ENCODE results near the gene EHD2.

The EHD2 gene

GRCh38 chr19:47754206-47755064, 41.2 kb downstream of the EHD2 start:
- Histone ChIP-seq H3K9me3 (ENCODE audit: control insufficient read depth, low read length) (no peaks in the 10 kb centered on the region), H3K9ac (ENCODE audit: low read length) (no peak overlapping the region), H3K4me3 (ENCODE audit: low read length) (no peak overlapping the region), H3K27me3 (replicated peaks; ENCODE audit: control insufficient read depth, insufficient read depth, low read length) (no peaks in the 10 kb centered on the region), H3K4me1 (ENCODE audit: control insufficient read depth, insufficient read depth, low read length) (no peaks in the 10 kb centered on the region), H3K36me3 (ENCODE audit: control insufficient read depth, insufficient read depth, low read length, severe bottlenecking) (peaks cover 91% of the 10 kb centered on the region)
- DNase-seq (ENCODE audit: low read depth), result no peak

DNA sequence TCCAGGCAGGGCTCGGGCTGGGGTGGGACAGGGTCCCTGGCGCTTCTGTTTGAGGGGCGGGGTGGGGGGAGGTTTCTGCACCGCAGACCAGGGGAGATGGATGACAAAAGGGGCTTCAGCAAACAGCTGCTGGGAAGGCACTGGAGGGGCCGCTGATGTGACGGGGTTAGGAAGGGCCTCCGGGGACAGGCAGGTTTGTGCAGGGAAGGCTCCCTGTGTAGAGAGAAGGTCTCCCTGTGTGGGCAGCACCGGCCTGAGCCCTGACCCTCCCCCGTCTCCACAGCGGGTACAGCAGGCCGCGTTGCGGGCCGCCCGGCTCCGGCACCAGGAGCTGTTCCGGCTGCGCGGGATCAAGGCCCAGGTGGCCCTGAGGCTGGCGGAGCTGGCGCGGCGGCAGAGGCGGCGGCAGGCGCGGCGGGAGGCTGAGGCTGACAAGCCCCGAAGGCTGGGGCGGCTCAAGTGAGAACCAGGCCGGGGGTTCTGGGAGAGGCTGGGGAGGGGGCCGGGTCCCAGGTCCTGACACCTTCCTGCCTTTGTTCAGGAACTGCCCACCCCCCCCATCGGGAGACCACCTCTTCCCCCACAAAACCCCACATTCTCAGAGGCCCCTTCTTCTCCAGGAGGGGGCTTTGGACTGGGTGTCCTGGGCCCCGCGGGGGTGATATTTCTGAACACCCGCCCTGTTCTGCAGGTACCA, 42.0 kb downstream of the EHD2 start:
- Histone ChIP-seq H3K9ac (ENCODE audit: low read length) (no peak overlapping the region), H3K9me3 (ENCODE audit: control insufficient read depth, low read length) (no peaks in the 10 kb centered on the region), H3K36me3 (ENCODE audit: control insufficient read depth, insufficient read depth, low read length, severe bottlenecking) (peaks cover 83% of the 10 kb centered on the region), H3K4me1 (ENCODE audit: control insufficient read depth, insufficient read depth, low read length) (no peaks in the 10 kb centered on the region), H3K27me3 (replicated peaks; ENCODE audit: control insufficient read depth, insufficient read depth, low read length) (no peaks in the 10 kb centered on the region), H3K4me3 (ENCODE audit: low read length) (no peak overlapping the region)
- no peak for DNase-seq (ENCODE audit: low read depth)

DNA sequence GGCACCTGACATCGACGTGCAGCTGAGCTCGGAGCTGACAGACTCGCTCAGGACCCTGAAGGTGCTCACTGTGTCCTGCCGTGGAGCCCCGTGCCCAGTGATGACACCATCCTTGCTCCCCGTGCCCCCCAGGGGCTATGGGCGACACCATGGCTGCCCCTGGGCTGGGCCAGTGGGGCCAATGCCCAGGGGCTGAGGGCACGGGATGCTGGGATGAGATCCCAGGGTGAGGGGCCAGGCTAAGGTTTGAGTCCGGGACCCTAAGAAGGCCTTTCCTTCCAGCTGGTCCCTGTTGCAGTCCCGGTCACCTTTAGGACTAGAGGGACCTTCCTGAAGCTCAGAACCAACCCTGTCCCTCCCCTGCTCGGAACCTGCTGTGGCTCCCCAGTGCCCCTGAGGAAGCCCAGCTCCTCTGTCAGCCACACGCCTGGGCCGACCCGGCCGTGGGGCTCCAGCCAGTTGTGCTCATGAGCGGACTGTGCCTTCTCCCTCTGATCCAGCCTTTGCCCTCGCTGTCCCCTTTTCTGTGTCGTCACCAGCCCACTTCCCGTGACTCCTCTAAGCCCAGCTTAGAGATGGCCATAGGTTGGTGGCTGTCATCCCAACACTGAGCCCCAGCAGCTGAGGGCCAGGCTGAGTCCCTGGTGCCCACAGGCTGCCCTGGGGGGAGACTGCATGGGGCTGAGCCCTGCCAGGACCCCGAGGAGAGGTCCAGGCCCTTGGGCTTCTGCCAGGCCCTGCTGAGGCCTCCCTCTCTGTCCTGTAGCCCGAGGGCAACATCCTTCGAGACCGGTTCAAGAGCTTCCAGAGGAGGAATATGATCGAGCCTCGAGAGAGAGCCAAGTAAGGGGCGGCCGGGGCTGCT, 42.8 kb downstream of the EHD2 start:
- no peaks in the 10 kb centered on the region for H3K27me3 ChIP-seq (replicated peaks; ENCODE audit: control insufficient read depth, insufficient read depth, low read length)
- H3K9ac ChIP-seq (ENCODE audit: low read length), result no peak overlapping the region
- H3K9me3 ChIP-seq (ENCODE audit: control insufficient read depth, low read length), result no peaks in the 10 kb centered on the region
- H3K36me3 ChIP-seq (ENCODE audit: control insufficient read depth, insufficient read depth, low read length, severe bottlenecking), result peaks cover 75% of the 10 kb centered on the region
- H3K4me3 ChIP-seq (ENCODE audit: low read length), result no peak overlapping the region
- DNase-seq (ENCODE audit: low read depth), result no peak
- no peaks in the 10 kb centered on the region for H3K4me1 ChIP-seq (ENCODE audit: control insufficient read depth, insufficient read depth, low read length)

DNA sequence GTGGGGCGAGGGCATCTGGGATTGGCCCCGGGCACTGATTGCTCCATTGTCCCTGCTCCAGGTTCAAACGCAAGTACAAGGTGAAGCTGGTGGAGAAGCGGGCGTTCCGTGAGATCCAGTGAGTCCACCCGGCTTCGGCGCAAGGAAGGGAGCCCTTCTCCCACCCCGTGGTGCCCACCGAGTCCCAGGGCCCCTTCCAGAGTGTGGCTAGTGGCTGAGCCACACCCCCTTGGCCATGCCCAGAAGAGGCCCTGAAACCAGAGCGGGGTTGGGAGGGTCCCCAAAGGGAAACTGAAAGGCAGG, 43.4 kb downstream of the EHD2 start:
- H3K27me3 ChIP-seq (replicated peaks; ENCODE audit: control insufficient read depth, insufficient read depth, low read length), result no peaks in the 10 kb centered on the region
- no peaks in the 10 kb centered on the region for H3K9me3 ChIP-seq (ENCODE audit: control insufficient read depth, low read length)
- no peak overlapping the region for H3K4me3 ChIP-seq (ENCODE audit: low read length)
- no peaks in the 10 kb centered on the region for H3K4me1 ChIP-seq (ENCODE audit: control insufficient read depth, insufficient read depth, low read length)
- peaks cover 69% of the 10 kb centered on the region for H3K36me3 ChIP-seq (ENCODE audit: control insufficient read depth, insufficient read depth, low read length, severe bottlenecking)
- no peak overlapping the region for H3K9ac ChIP-seq (ENCODE audit: low read length)
- no peak for DNase-seq (ENCODE audit: low read depth)

DNA sequence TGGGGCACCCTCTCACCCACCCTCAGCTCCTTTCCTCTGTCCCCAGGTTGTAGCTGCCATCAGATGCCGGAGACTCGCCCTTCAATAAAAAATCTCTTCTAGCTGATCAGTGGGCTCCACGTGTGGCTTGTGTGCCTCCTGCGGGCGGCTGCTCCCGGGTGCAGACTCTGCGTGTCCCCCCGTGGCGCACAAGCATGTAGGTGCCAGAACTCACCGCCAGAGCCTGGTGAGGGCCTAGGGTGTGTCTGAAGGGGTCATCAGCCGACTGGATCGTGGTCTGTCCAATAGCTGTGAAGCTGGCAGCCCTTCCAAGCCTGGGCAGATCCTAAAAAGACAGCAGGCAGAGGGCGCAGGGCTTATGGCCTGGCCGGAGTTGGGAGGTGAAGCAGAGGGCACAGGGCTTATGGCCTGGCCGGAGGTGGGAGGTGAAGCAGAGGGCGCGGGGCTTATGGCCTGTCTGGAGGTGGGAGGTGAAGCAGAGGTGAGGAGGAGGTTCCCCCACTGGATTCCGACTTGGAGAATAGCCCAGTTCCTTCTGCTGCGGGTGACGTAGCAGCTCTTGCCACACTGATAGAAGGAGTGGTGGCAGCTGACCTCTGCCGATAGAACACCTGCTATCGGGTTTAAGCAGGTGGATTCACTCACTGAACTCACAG, 43.9 kb downstream of the EHD2 start:
- H3K4me3 ChIP-seq (ENCODE audit: low read length), result no peak overlapping the region
- no peaks in the 10 kb centered on the region for H3K27me3 ChIP-seq (replicated peaks; ENCODE audit: control insufficient read depth, insufficient read depth, low read length)
- H3K9ac ChIP-seq (ENCODE audit: low read length), result no peak overlapping the region
- no peaks in the 10 kb centered on the region for H3K4me1 ChIP-seq (ENCODE audit: control insufficient read depth, insufficient read depth, low read length)
- peaks cover 67% of the 10 kb centered on the region for H3K36me3 ChIP-seq (ENCODE audit: control insufficient read depth, insufficient read depth, low read length, severe bottlenecking)
- H3K9me3 ChIP-seq (ENCODE audit: control insufficient read depth, low read length), result no peaks in the 10 kb centered on the region
- no peak for DNase-seq (ENCODE audit: low read depth)

DNA sequence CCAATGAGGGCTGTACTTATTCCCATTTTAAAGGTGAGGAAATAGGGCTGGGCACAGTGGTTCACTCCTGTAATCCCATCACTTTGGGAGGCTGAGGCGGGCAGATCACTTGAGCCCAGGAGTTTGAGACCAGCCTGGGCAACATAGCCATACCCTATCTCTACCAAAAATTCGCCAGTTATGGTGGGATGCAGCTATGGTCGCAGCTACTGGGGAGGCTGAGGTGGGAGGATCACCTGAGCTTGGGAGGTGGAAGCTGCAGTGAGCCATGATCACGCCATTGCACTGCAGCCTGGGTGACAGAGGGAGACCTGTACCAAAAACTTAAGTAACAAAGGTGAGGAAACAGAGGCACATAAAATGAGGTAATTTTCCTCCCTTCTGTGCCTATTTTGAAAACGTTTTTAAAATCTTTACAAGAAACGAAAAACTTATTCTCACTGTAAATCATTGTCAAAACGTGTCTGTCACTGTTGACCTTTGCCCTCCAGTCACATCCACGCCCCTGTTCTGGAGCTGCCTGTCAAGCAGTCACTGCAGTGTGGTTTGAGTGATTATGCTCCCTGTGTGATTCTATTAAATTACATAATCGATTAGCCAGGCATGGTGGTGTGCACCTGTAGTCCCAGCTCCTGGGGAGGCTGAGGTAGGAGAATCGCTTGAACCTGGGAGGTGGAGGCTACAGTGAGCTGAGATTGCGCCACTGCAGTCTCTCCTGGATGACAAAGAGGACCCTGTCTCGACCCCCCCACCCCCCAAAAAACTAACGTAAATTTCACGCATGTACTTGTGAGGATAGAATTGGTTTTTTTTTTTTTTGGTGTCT, 44.6 kb downstream of the EHD2 start:
- no peak for DNase-seq (ENCODE audit: low read depth)
- Histone ChIP-seq H3K9me3 (ENCODE audit: control insufficient read depth, low read length) (no peaks in the 10 kb centered on the region), H3K36me3 (ENCODE audit: control insufficient read depth, insufficient read depth, low read length, severe bottlenecking) (peaks cover 59% of the 10 kb centered on the region), H3K27me3 (replicated peaks; ENCODE audit: control insufficient read depth, insufficient read depth, low read length) (no peaks in the 10 kb centered on the region), H3K9ac (ENCODE audit: low read length) (no peak overlapping the region), H3K4me3 (ENCODE audit: low read length) (no peak overlapping the region), H3K4me1 (ENCODE audit: control insufficient read depth, insufficient read depth, low read length) (no peaks in the 10 kb centered on the region)

- no peak overlapping the region for H3K9ac ChIP-seq (ENCODE audit: low read length)
- H3K36me3 ChIP-seq (ENCODE audit: control insufficient read depth, insufficient read depth, low read length, severe bottlenecking), result peaks cover 53% of the 10 kb centered on the region
Measured at GRCh38 chr19:47758443-47758804, 45.2 kb downstream of the EHD2 start.

GRCh38 chr19:47760632-47760999, 47.4 kb downstream of the EHD2 start:
- no peak for DNase-seq (ENCODE audit: low read depth)
- H3K4me1 ChIP-seq (ENCODE audit: control insufficient read depth, insufficient read depth, low read length), result peaks cover 2% of the 10 kb centered on the region

More at GRCh38 chr19:47758443-47758804, 45.2 kb downstream of the EHD2 start:
- Histone ChIP-seq H3K9me3 (ENCODE audit: control insufficient read depth, low read length) (no peaks in the 10 kb centered on the region), H3K4me1 (ENCODE audit: control insufficient read depth, insufficient read depth, low read length) (no peaks in the 10 kb centered on the region), H3K27me3 (replicated peaks; ENCODE audit: control insufficient read depth, insufficient read depth, low read length) (no peaks in the 10 kb centered on the region), H3K4me3 (ENCODE audit: low read length) (no peak overlapping the region)
- DNase-seq (ENCODE audit: low read depth), result no peak

GRCh38 chr19:47761566-47761965, 48.3 kb downstream of the EHD2 start:
- Histone ChIP-seq H3K4me1 (ENCODE audit: control insufficient read depth, insufficient read depth, low read length) (peaks cover 2% of the 10 kb centered on the region), H3K4me3 (ENCODE audit: low read length) (no peak overlapping the region), H3K9me3 (ENCODE audit: control insufficient read depth, low read length) (no peaks in the 10 kb centered on the region), H3K27me3 (replicated peaks; ENCODE audit: control insufficient read depth, insufficient read depth, low read length) (no peaks in the 10 kb centered on the region), H3K9ac (ENCODE audit: low read length) (no peak overlapping the region), H3K36me3 (ENCODE audit: control insufficient read depth, insufficient read depth, low read length, severe bottlenecking) (peaks cover 26% of the 10 kb centered on the region)
- no peak for DNase-seq (ENCODE audit: low read depth)

More at GRCh38 chr19:47760632-47760999, 47.4 kb downstream of the EHD2 start:
- H3K36me3 ChIP-seq (ENCODE audit: control insufficient read depth, insufficient read depth, low read length, severe bottlenecking), result peaks cover 35% of the 10 kb centered on the region
- no peak overlapping the region for H3K9ac ChIP-seq (ENCODE audit: low read length)
- no peaks in the 10 kb centered on the region for H3K27me3 ChIP-seq (replicated peaks; ENCODE audit: control insufficient read depth, insufficient read depth, low read length)
- no peak overlapping the region for H3K4me3 ChIP-seq (ENCODE audit: low read length)
- H3K9me3 ChIP-seq (ENCODE audit: control insufficient read depth, low read length), result no peaks in the 10 kb centered on the region

- DNase-seq (ENCODE audit: low read depth), result no peak
- H3K36me3 ChIP-seq (ENCODE audit: control insufficient read depth, insufficient read depth, low read length, severe bottlenecking), result peaks cover 20% of the 10 kb centered on the region
Measured at GRCh38 chr19:47762151-47762550, 48.9 kb downstream of the EHD2 start.

More at GRCh38 chr19:47762151-47762550, 48.9 kb downstream of the EHD2 start:
- Histone ChIP-seq H3K9ac (ENCODE audit: low read length) (no peak overlapping the region), H3K4me3 (ENCODE audit: low read length) (no peak overlapping the region), H3K9me3 (ENCODE audit: control insufficient read depth, low read length) (no peaks in the 10 kb centered on the region), H3K4me1 (ENCODE audit: control insufficient read depth, insufficient read depth, low read length) (peaks cover 2% of the 10 kb centered on the region), H3K27me3 (replicated peaks; ENCODE audit: control insufficient read depth, insufficient read depth, low read length) (no peaks in the 10 kb centered on the region)

Data from adipocyte (in vitro differentiated cells).